Upper lobe of left lung (tissue), 4 donors: ENCODE measurements around the gene TSHZ2.

Experiments used
- EP300 ChIP-seq, 4 donors: sonication (generic); formaldehyde crosslinking; IDR thresholded peaks; one replicate each; pipeline ENCODE4 v1.5.1; 2017; ENCODE audit warnings: antibody characterized with exemption in 4 of 4, control low read depth in 2 of 4
- POLR2A ChIP-seq, 4 donors: fragments of 450-650 bp; IDR thresholded peaks; one replicate each; pipeline ENCODE4 v1.5.1; 2016 to 2017; ENCODE audit warnings: antibody characterized with exemption in 4 of 4, mild to moderate bottlenecking in 2 of 4
- POLR2AphosphoS5 ChIP-seq, 2 donors: sonication (generic); formaldehyde crosslinking; IDR thresholded peaks; one replicate each; pipeline ENCODE4 v1.5.1; 2017; ENCODE audit warnings: antibody characterized with exemption in 2 of 2
- TF ChIP-seq, protein P1 (sequence below), 6 experiments: fragments of 450-650 bp in 4 of 6; fragments of 200-600 bp in 2 of 6; sonication (generic) in 2 of 6; IDR thresholded peaks; one replicate each; pipeline ENCODE4 v1.5.1; 2016 to 2019; ENCODE audit warnings: antibody characterized with exemption in 6 of 6

DNA sequence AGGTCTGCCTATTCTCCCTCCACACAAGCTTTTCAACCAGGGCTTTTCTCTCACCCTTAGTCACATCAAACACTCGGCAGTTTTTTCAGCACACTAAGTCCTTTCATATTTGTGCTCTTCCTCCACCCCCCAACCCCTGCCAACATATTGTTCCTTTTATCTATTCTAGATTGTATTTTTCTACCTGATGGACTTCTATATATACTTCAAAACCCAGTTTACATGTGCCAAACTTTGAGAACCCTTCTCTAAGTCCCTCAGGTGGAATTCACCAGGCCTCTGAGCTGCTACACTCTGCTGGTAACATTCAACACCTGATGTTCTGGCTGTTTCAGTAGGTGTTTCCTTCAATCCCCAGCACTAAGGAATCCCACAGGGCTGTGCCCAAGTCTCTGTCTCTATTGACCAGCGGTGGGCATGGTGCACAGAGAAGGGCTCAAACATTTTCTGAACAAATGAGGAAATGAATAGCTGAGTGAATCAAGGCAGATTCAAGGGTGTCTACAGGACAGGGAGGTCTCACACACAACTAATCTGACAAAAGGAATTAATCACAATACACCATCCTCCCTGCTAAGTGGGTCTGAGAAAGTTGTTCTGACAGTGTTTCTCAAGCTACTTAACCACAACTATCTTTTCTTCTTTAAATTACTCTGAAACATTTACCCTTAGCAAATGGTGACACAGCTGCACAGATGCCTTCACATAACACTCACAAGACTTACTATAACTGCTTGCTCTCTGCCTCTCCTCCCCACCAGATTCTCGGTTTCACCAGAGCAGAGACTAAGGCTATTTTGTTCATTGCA is 166.5 kb downstream of the TSHZ2 start:
- TF ChIP-seq POLR2A (IDR thresholded peaks at IDR 0.05) (no peak), POLR2AphosphoS5 (IDR thresholded peaks at IDR 0.05) (no peak), EP300 (IDR thresholded peaks at IDR 0.05) (no peak)
- TF ChIP-seq, protein P1, sequence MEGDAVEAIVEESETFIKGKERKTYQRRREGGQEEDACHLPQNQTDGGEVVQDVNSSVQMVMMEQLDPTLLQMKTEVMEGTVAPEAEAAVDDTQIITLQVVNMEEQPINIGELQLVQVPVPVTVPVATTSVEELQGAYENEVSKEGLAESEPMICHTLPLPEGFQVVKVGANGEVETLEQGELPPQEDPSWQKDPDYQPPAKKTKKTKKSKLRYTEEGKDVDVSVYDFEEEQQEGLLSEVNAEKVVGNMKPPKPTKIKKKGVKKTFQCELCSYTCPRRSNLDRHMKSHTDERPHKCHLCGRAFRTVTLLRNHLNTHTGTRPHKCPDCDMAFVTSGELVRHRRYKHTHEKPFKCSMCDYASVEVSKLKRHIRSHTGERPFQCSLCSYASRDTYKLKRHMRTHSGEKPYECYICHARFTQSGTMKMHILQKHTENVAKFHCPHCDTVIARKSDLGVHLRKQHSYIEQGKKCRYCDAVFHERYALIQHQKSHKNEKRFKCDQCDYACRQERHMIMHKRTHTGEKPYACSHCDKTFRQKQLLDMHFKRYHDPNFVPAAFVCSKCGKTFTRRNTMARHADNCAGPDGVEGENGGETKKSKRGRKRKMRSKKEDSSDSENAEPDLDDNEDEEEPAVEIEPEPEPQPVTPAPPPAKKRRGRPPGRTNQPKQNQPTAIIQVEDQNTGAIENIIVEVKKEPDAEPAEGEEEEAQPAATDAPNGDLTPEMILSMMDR (IDR thresholded peaks at IDR 0.05) = no peak
